SU-DHL-6 (cell line): ENCODE results near the gene HAPLN3.

Experiments used
- H2AFZ ChIP-seq: fragments of 200-600 bp; sonication (generic); 2 replicates; pipeline ENCODE4 v1.6.1; 2014; ENCODE audit warnings: low read depth, mild to moderate bottlenecking, moderate library complexity, mixed read lengths, antibody characterized with exemption, low read length; ENCODE audit not compliant: severe bottlenecking
- H3F3A ChIP-seq: fragments of 200-600 bp; shearing (Covaris generic); 2 replicates; pipeline ENCODE4 v1.6.0; 2016; ENCODE audit warnings: antibody characterized with exemption, mild to moderate bottlenecking; ENCODE audit not compliant: insufficient read depth
- H3K27ac ChIP-seq: fragments of 200-600 bp; sonication (generic); 2 replicates; pipeline ENCODE4 v1.5.1; 2016; ENCODE audit warnings: low read depth, mild to moderate bottlenecking, low read length, moderate library complexity, mixed read lengths
- H3K27me3 ChIP-seq: fragments of 200-600 bp; sonication (generic), shearing (Covaris generic); 2 replicates; pipeline ENCODE4 v1.6.0; 2014; ENCODE audit warnings: mild to moderate bottlenecking, low read length
- H3K36me3 ChIP-seq: fragments of 200-600 bp; sonication (generic); 2 replicates; pipeline ENCODE4 v1.6.1; 2014; ENCODE audit warnings: mild to moderate bottlenecking, low read length, mixed read lengths
- H3K4me2 ChIP-seq: fragments of 300-600, 200-600 bp; shearing (Covaris generic), sonication (generic); 2 replicates; pipeline ENCODE4 v1.6.0; 2014; ENCODE audit warnings: low read length, low read depth, mild to moderate bottlenecking; ENCODE audit not compliant: poor library complexity, severe bottlenecking
- H3K4me3 ChIP-seq: fragments of 200-600 bp; sonication (generic); 2 replicates; pipeline ENCODE4 v1.5.1; 2014; ENCODE audit warnings: antibody characterized with exemption, low read length, mild to moderate bottlenecking, mixed read lengths; ENCODE audit not compliant: insufficient read depth, poor library complexity, severe bottlenecking
- H3K79me2 ChIP-seq: fragments of 200-600 bp; sonication (generic); 2 replicates; pipeline ENCODE4 v1.6.1; 2014; ENCODE audit warnings: mild to moderate bottlenecking, low read length, moderate library complexity; ENCODE audit not compliant: insufficient read depth
- H3K9ac ChIP-seq: fragments of 200-600 bp; sonication (generic); 2 replicates; pipeline ENCODE4 v1.7.0; 2014; ENCODE audit warnings: mild to moderate bottlenecking, low read length
- H3K9me2 ChIP-seq: fragments of 200-600 bp; sonication (generic); replicated peaks from 2 replicates; pipeline ENCODE4 v1.6.1; 2014; ENCODE audit warnings: low read length; ENCODE audit not compliant: insufficient read depth
- H3K9me3 ChIP-seq: fragments of 200-600 bp; sonication (generic); 2 replicates; pipeline ENCODE4 v1.6.1; 2014; ENCODE audit warnings: low read length, mixed read lengths; ENCODE audit not compliant: insufficient read depth
- H4K20me1 ChIP-seq: fragments of 200-600 bp; sonication (generic); 2 replicates; pipeline ENCODE4 v1.6.1; 2014; ENCODE audit warnings: low read depth, mild to moderate bottlenecking, antibody characterized with exemption, low read length, moderate library complexity, mixed read lengths
- CTCF ChIP-seq: fragments of 200-600 bp; sonication (generic); IDR thresholded peaks from one replicate; pipeline ENCODE4 v1.5.1; 2017; ENCODE audit warnings: antibody characterized with exemption, mild to moderate bottlenecking, low read length, moderate library complexity; ENCODE audit not compliant: insufficient read depth, poor library complexity, severe bottlenecking
- EZH2phosphoT487 ChIP-seq: fragments of 200-600 bp; sonication (generic), shearing (Covaris generic); conservative IDR thresholded peaks from 2 replicates; pipeline ENCODE4 v1.6.1; 2018; ENCODE audit warnings: mild to moderate bottlenecking, antibody characterized with exemption, low read length, moderate library complexity, mixed read lengths

HAPLN3 gene

GRCh38 chr15:88877415-88877814 is 17.9 kb downstream of the HAPLN3 start:
- Histone ChIP-seq H4K20me1 (no peaks in the 10 kb centered on the region), H3K4me3 (no peak overlapping the region), H3K79me2 (no peaks in the 10 kb centered on the region), H3K27ac (no peak overlapping the region), H3K4me2 (no peak overlapping the region), H3K9ac (no peak overlapping the region), H2AFZ (no peak overlapping the region), H3F3A (no peaks in the 10 kb centered on the region), H3K27me3 (no peaks in the 10 kb centered on the region), H3K9me2 (no peaks in the 10 kb centered on the region), H3K36me3 (no peaks in the 10 kb centered on the region), H3K9me3 (no peaks in the 10 kb centered on the region)
- TF ChIP-seq EZH2phosphoT487: no peak
- TF ChIP-seq CTCF: no peak

- no peak overlapping the region for H3K4me2 ChIP-seq
- no peak for TF ChIP-seq EZH2phosphoT487
- no peak for TF ChIP-seq CTCF
- no peaks in the 10 kb centered on the region for H4K20me1 ChIP-seq
- H3K9me3 ChIP-seq: no peaks in the 10 kb centered on the region
- no peak overlapping the region for H3K9ac ChIP-seq
- no peaks in the 10 kb centered on the region for H3K27me3 ChIP-seq
- no peaks in the 10 kb centered on the region for H3K79me2 ChIP-seq
- no peak overlapping the region for H3K27ac ChIP-seq
- H3K9me2 ChIP-seq: no peaks in the 10 kb centered on the region
- H3F3A ChIP-seq: no peaks in the 10 kb centered on the region
- H2AFZ ChIP-seq: no peak overlapping the region
- H3K4me3 ChIP-seq: no peak overlapping the region
- no peaks in the 10 kb centered on the region for H3K36me3 ChIP-seq
Measured at GRCh38 chr15:88876573-88876972, 18.8 kb downstream of the HAPLN3 start.

GRCh38 chr15:88874684-88875083 is 20.7 kb downstream of the HAPLN3 start:
- no peaks in the 10 kb centered on the region for H3K9me2 ChIP-seq
- no peaks in the 10 kb centered on the region for H3K36me3 ChIP-seq
- H3K27ac ChIP-seq: no peak overlapping the region
- no peaks in the 10 kb centered on the region for H3F3A ChIP-seq
- no peak for TF ChIP-seq EZH2phosphoT487
- TF ChIP-seq CTCF: no peak
- H3K9me3 ChIP-seq: no peaks in the 10 kb centered on the region
- H2AFZ ChIP-seq: no peak overlapping the region
- H3K27me3 ChIP-seq: no peaks in the 10 kb centered on the region
- H3K79me2 ChIP-seq: no peaks in the 10 kb centered on the region
- no peak overlapping the region for H3K9ac ChIP-seq
- H4K20me1 ChIP-seq: no peaks in the 10 kb centered on the region
- H3K4me3 ChIP-seq: no peak overlapping the region
- no peak overlapping the region for H3K4me2 ChIP-seq
